CD4-positive, CD25-positive, alpha-beta regulatory T cell (primary cell): ENCODE results near the gene CDK8. TPM values are rescaled to one million over a fixed set of nuclear protein-coding genes. Genes with fewer than 3 reads are reported as not detected.

Experiments used
- ATAC-seq, 2 donors: fragments of 150-1000 bp; cut with Tn5 transposase; one replicate each; pipeline ENCODE4 v1.10.0; 2021; ENCODE audit warnings: low read depth in 2 of 2, moderate number of reproducible peaks in 2 of 2, moderate library complexity in 1 of 2
- DNase-seq, 3 donors: peaks; one replicate each; pipeline versions ENCODE4 v3.0.0 to v3.0.0-alpha.2; 2012 to 2022; ENCODE audit warnings: mixed read lengths in 1 of 3
- H3K27ac ChIP-seq: one replicate; pipeline ENCODE4 v1.7.0; 2013; ENCODE audit warnings: mild to moderate bottlenecking, low read length; ENCODE audit not compliant: insufficient read depth, poor library complexity, severe bottlenecking
- H3K27me3 ChIP-seq: one replicate; pipeline ENCODE4 v1.7.0; 2013; ENCODE audit warnings: low read length; ENCODE audit not compliant: control insufficient read depth, insufficient read depth
- H3K36me3 ChIP-seq: one replicate; pipeline ENCODE4 v1.7.0; 2013; ENCODE audit warnings: mild to moderate bottlenecking, low read length, moderate library complexity; ENCODE audit not compliant: control insufficient read depth, insufficient read depth
- H3K4me1 ChIP-seq: 2 replicates; pipeline ENCODE4 v1.7.0; 2013; ENCODE audit warnings: mild to moderate bottlenecking, low read length; ENCODE audit not compliant: insufficient read depth, control insufficient read depth, poor library complexity, severe bottlenecking
- H3K4me3 ChIP-seq: one replicate; pipeline ENCODE4 v1.7.0; 2013; ENCODE audit warnings: low read depth, mild to moderate bottlenecking, low read length, moderate library complexity
- H3K9me3 ChIP-seq, 2 experiments: 1 replicate in 1 of 2; 2 replicates in 1 of 2; pipeline ENCODE4 v1.7.0; 2013; ENCODE audit warnings: low read length in 2 of 2, mild to moderate bottlenecking in 1 of 2, moderate library complexity in 1 of 2; ENCODE audit not compliant: control insufficient read depth in 2 of 2
- H3K27ac Mint-ChIP-seq, 3 donors: one replicate each; pipeline ENCODE4 v1.8.0; 2020 to 2022; ENCODE audit warnings: mild to moderate bottlenecking in 3 of 3, mixed read lengths in 3 of 3, moderate library complexity in 2 of 3
- H3K27me3 Mint-ChIP-seq: one replicate; pipeline ENCODE4 v1.8.0; 2022; ENCODE audit warnings: mild to moderate bottlenecking, mixed read lengths
- H3K36me3 Mint-ChIP-seq: one replicate; pipeline ENCODE4 v1.8.0; 2020; ENCODE audit warnings: mixed read lengths
- H3K4me1 Mint-ChIP-seq, 4 donors: one replicate each; pipeline ENCODE4 v1.8.0; 2020 to 2022; ENCODE audit warnings: mixed read lengths in 4 of 4, mild to moderate bottlenecking in 1 of 4
- H3K4me3 Mint-ChIP-seq, 4 donors: one replicate each; pipeline ENCODE4 v1.8.0; 2020 to 2022; ENCODE audit warnings: mild to moderate bottlenecking in 4 of 4, mixed read lengths in 4 of 4, moderate library complexity in 3 of 4
- H3K9me3 Mint-ChIP-seq, 7 donors: one replicate each; pipeline ENCODE4 v1.8.0; 2020 to 2022; ENCODE audit warnings: mixed read lengths in 7 of 7, mild to moderate bottlenecking in 3 of 7, moderate library complexity in 2 of 7
- polyA plus RNA-seq, 4 donors: library from polyadenylated mRNA; unstranded; fragments of 300-500 nt; fragmentation: Illumina TruSeq; gene quantifications; one replicate each; pipeline ENCODE4 v1.2.3, GENCODE V29; 2021
- total RNA-seq: library from RNA; stranded (reverse); gene quantifications from one replicate; pipeline ENCODE4 v1.2.3, GENCODE V29; 2022

CDK8 gene
- total and polyA plus RNA-seq, 5 donors from 2014 or later, result 4.0 to 10.1 (median 4.7) TPM

- no peaks in the 10 kb centered on the region for H3K27me3 ChIP-seq
- Mint-ChIP-seq H3K4me1 (peaks cover 23 to 34% (median 25%) of the 10 kb centered on the region in 4 donors), H3K36me3 (peaks cover 7% of the 10 kb centered on the region), H3K27ac (peak overlapping the region in 1 of 3 donors; percentile 63), H3K4me3 (no peak overlapping the region), H3K27me3 (no peaks in the 10 kb centered on the region), H3K9me3 (peaks cover 0 to 8% (median 0%) of the 10 kb centered on the region in 7 donors)
- no peaks in the 10 kb centered on the region for H3K4me1 ChIP-seq
- DNase-seq (no peak), ATAC-seq (no peak)
- H3K27ac ChIP-seq, result no peak overlapping the region
- H3K36me3 ChIP-seq, result no peaks in the 10 kb centered on the region
- no peak overlapping the region for H3K4me3 ChIP-seq
- no peaks in the 10 kb centered on the region for H3K9me3 ChIP-seq
Measured at GRCh38 chr13:26335158-26335557, 81.2 kb downstream of the CDK8 start.

GRCh38 chr13:26340807-26341206 lies 86.9 kb downstream of the CDK8 start:
- Mint-ChIP-seq H3K27me3 (no peaks in the 10 kb centered on the region), H3K4me3 (no peak overlapping the region), H3K27ac (no peak overlapping the region), H3K4me1 (peaks cover 0 to 9% (median 3%) of the 10 kb centered on the region in 4 donors), H3K9me3 (no peaks in the 10 kb centered on the region), H3K36me3 (peaks cover 16% of the 10 kb centered on the region)
- Histone ChIP-seq H3K36me3 (peaks cover 2% of the 10 kb centered on the region), H3K4me1 (no peaks in the 10 kb centered on the region), H3K9me3 (no peaks in the 10 kb centered on the region), H3K27ac (no peak overlapping the region), H3K4me3 (no peak overlapping the region), H3K27me3 (no peaks in the 10 kb centered on the region)
- no peak for ATAC-seq
- DNase-seq, result no peak

- Histone ChIP-seq H3K9me3 (no peaks in the 10 kb centered on the region), H3K27ac (no peak overlapping the region), H3K4me3 (no peak overlapping the region), H3K27me3 (no peaks in the 10 kb centered on the region), H3K4me1 (no peaks in the 10 kb centered on the region), H3K36me3 (peaks cover 2% of the 10 kb centered on the region)
- H3K27me3 Mint-ChIP-seq, result no peaks in the 10 kb centered on the region
- H3K9me3 Mint-ChIP-seq, result no peaks in the 10 kb centered on the region
- no peak for ATAC-seq
- H3K4me1 Mint-ChIP-seq, result peaks cover 0 to 9% (median 1%) of the 10 kb centered on the region in 4 donors
- no peak overlapping the region for H3K4me3 Mint-ChIP-seq
- peaks cover 17% of the 10 kb centered on the region for H3K36me3 Mint-ChIP-seq
- DNase-seq, result no peak
- H3K27ac Mint-ChIP-seq, result no peak overlapping the region
Measured at GRCh38 chr13:26342898-26343297, 89.0 kb downstream of the CDK8 start.

- Histone ChIP-seq H3K36me3 (peaks cover 2% of the 10 kb centered on the region), H3K4me1 (no peaks in the 10 kb centered on the region), H3K27me3 (no peaks in the 10 kb centered on the region), H3K27ac (no peak overlapping the region), H3K9me3 (no peaks in the 10 kb centered on the region), H3K4me3 (no peak overlapping the region)
- Mint-ChIP-seq H3K4me1 (peaks cover 0 to 9% (median 0%) of the 10 kb centered on the region in 4 donors), H3K27ac (peak overlapping the region in 1 of 3 donors; percentile 68), H3K9me3 (no peaks in the 10 kb centered on the region), H3K27me3 (no peaks in the 10 kb centered on the region), H3K4me3 (no peak overlapping the region), H3K36me3 (peaks cover 21% of the 10 kb centered on the region)
- DNase-seq (no peak), ATAC-seq (no peak)
Measured at GRCh38 chr13:26343816-26344215, 89.9 kb downstream of the CDK8 start.

GRCh38 chr13:26344980-26345379 lies 91.1 kb downstream of the CDK8 start:
- H3K4me3 ChIP-seq, result no peak overlapping the region
- Mint-ChIP-seq H3K27ac (no peak overlapping the region), H3K36me3 (peaks cover 27% of the 10 kb centered on the region), H3K4me1 (peaks cover 0 to 11% (median 1%) of the 10 kb centered on the region in 4 donors), H3K4me3 (no peak overlapping the region), H3K9me3 (no peaks in the 10 kb centered on the region), H3K27me3 (no peaks in the 10 kb centered on the region)
- H3K36me3 ChIP-seq, result peaks cover 4% of the 10 kb centered on the region
- no peaks in the 10 kb centered on the region for H3K4me1 ChIP-seq
- H3K9me3 ChIP-seq, result no peaks in the 10 kb centered on the region
- ATAC-seq (no peak), DNase-seq (no peak)
- no peaks in the 10 kb centered on the region for H3K27me3 ChIP-seq
- no peak overlapping the region for H3K27ac ChIP-seq

GRCh38 chr13:26348966-26349365 lies 95.0 kb downstream of the CDK8 start:
- peaks cover 0 to 3% (median 2%) of the 10 kb centered on the region in 4 donors for H3K4me1 Mint-ChIP-seq
- no peak for DNase-seq
- H3K4me3 Mint-ChIP-seq, result no peak overlapping the region
- H3K9me3 ChIP-seq, result no peaks in the 10 kb centered on the region
- H3K4me1 ChIP-seq, result no peaks in the 10 kb centered on the region
- H3K9me3 Mint-ChIP-seq, result no peaks in the 10 kb centered on the region
- peaks cover 6% of the 10 kb centered on the region for H3K36me3 ChIP-seq
- no peak overlapping the region for H3K27ac Mint-ChIP-seq
- H3K36me3 Mint-ChIP-seq, result peaks cover 25% of the 10 kb centered on the region
- H3K4me3 ChIP-seq, result no peak overlapping the region
- no peaks in the 10 kb centered on the region for H3K27me3 ChIP-seq
- H3K27me3 Mint-ChIP-seq, result no peaks in the 10 kb centered on the region
- no peak overlapping the region for H3K27ac ChIP-seq
- no peak for ATAC-seq

- no peak overlapping the region for H3K4me3 ChIP-seq
- H3K9me3 Mint-ChIP-seq, result no peaks in the 10 kb centered on the region
- no peaks in the 10 kb centered on the region for H3K4me1 ChIP-seq
- peaks cover 0 to 6% (median 5%) of the 10 kb centered on the region in 4 donors for H3K4me1 Mint-ChIP-seq
- no peaks in the 10 kb centered on the region for H3K27me3 ChIP-seq
- no peak overlapping the region for H3K27ac Mint-ChIP-seq
- peaks cover 3% of the 10 kb centered on the region for H3K36me3 ChIP-seq
- no peaks in the 10 kb centered on the region for H3K27me3 Mint-ChIP-seq
- no peaks in the 10 kb centered on the region for H3K9me3 ChIP-seq
- peaks cover 33% of the 10 kb centered on the region for H3K36me3 Mint-ChIP-seq
- DNase-seq, result no peak
- no peak for ATAC-seq
- no peak overlapping the region for H3K4me3 Mint-ChIP-seq
- no peak overlapping the region for H3K27ac ChIP-seq
Measured at GRCh38 chr13:26362261-26362660, 108.3 kb downstream of the CDK8 start.

- peaks cover 5 to 10% (median 8%) of the 10 kb centered on the region in 4 donors for H3K4me1 Mint-ChIP-seq
- peaks cover 20% of the 10 kb centered on the region for H3K36me3 Mint-ChIP-seq
- Histone ChIP-seq H3K27me3 (no peaks in the 10 kb centered on the region), H3K4me3 (no peak overlapping the region), H3K4me1 (no peaks in the 10 kb centered on the region), H3K9me3 (no peaks in the 10 kb centered on the region), H3K27ac (no peak overlapping the region), H3K36me3 (no peaks in the 10 kb centered on the region)
- H3K4me3 Mint-ChIP-seq, result no peak overlapping the region
- no peaks in the 10 kb centered on the region for H3K27me3 Mint-ChIP-seq
- no peak for DNase-seq
- no peak for ATAC-seq
- H3K9me3 Mint-ChIP-seq, result no peaks in the 10 kb centered on the region
- no peak overlapping the region for H3K27ac Mint-ChIP-seq
Measured at GRCh38 chr13:26370553-26370952, 116.6 kb downstream of the CDK8 start.
